Fibroblast of skin of abdomen (primary cell): Measurements from ENCODE around the gene MAPK8IP3.
"Not testable (repeated sequence)": the region's sequence is repeated elsewhere in the genome, so short reads cannot be mapped to it uniquely, and the experiment has no call there.

Experiments used
- DNase-seq: peaks from one replicate; pipeline ENCODE4 v3.0.0-alpha.2; 2013

Gene MAPK8IP3

GRCh38 chr16:1712791-1713261 lies 6.8 kb downstream of the MAPK8IP3 start:
- no peak for DNase-seq

GRCh38 chr16:1713331-1713730 lies 7.3 kb downstream of the MAPK8IP3 start:
- no peak for DNase-seq

GRCh38 chr16:1713933-1714332 lies 7.9 kb downstream of the MAPK8IP3 start:
- no peak for DNase-seq

GRCh38 chr16:1715220-1715619 lies 9.2 kb downstream of the MAPK8IP3 start:
- no peak for DNase-seq

GRCh38 chr16:1718236-1718635 lies 12.2 kb downstream of the MAPK8IP3 start:
- DNase-seq, result not testable (repeated sequence)

GRCh38 chr16:1719559-1720229 lies 13.7 kb downstream of the MAPK8IP3 start:
- DNase-seq, result not testable (repeated sequence)

- DNase-seq, result no peak
These were observed 15.4 kb downstream of the MAPK8IP3 start for GRCh38 chr16:1721372-1721771.

- DNase-seq, result peak; percentile 19
These were observed 17.6 kb downstream of the MAPK8IP3 start for GRCh38 chr16:1723450-1724147.

- no peak for DNase-seq
These were observed 18.5 kb downstream of the MAPK8IP3 start for GRCh38 chr16:1724491-1724890.

- no peak for DNase-seq
These were observed 20.9 kb downstream of the MAPK8IP3 start for GRCh38 chr16:1726661-1727502.

GRCh38 chr16:1727651-1728624 lies 21.9 kb downstream of the MAPK8IP3 start:
- no peak for DNase-seq

- no peak for DNase-seq
These were observed 23.0 kb downstream of the MAPK8IP3 start for GRCh38 chr16:1729026-1729425.

GRCh38 chr16:1729445-1729844 lies 23.4 kb downstream of the MAPK8IP3 start:
- no peak for DNase-seq

GRCh38 chr16:1731073-1731472 lies 25.1 kb downstream of the MAPK8IP3 start:
- no peak for DNase-seq

- DNase-seq, result no peak
These were observed 25.6 kb downstream of the MAPK8IP3 start for GRCh38 chr16:1731603-1732002.

GRCh38 chr16:1732071-1732470 lies 26.1 kb downstream of the MAPK8IP3 start:
- DNase-seq, result no peak

GRCh38 chr16:1732551-1732987 lies 26.6 kb downstream of the MAPK8IP3 start:
- DNase-seq, result not testable (repeated sequence)

- no peak for DNase-seq
These were observed 28.1 kb downstream of the MAPK8IP3 start for GRCh38 chr16:1734123-1734522.

- DNase-seq, result no peak
These were observed 28.8 kb downstream of the MAPK8IP3 start for GRCh38 chr16:1734816-1735215.

- DNase-seq, result no peak
These were observed 34.2 kb downstream of the MAPK8IP3 start for GRCh38 chr16:1740234-1740633.

- DNase-seq, result no peak
These were observed 34.9 kb downstream of the MAPK8IP3 start for GRCh38 chr16:1740781-1741490.
